ENCODE results near the gene IGFBP3. TPM values are rescaled to one million over a fixed set of nuclear protein-coding genes. Genes with fewer than 3 reads are reported as not detected.

IGFBP3 gene
- total RNA-seq, 1 experiment from 2014 or later = 4.1 TPM

- no peaks in the 10 kb centered on the region for H3K9me2 ChIP-seq (ENCODE audit: insufficient read depth)
- BruUV-seq (replicated peaks) = no TSS peak
- peak overlapping the region; percentile 56 for H2AFZ ChIP-seq (ENCODE audit: low read depth, low read length, poor library complexity, severe bottlenecking)
- ATAC-seq (peak; percentile 90), DNase-seq (ENCODE audit: low read depth, low spot score) (no peak)
- no peak overlapping the region for H3K27ac ChIP-seq (ENCODE audit: low read depth, low read length)
- RAD21 ChIA-PET (ENCODE audit: low non-redundant PET in 1 of 2, low total read pairs in 2 of 2, uncharacterized antibody in 2 of 2, unreplicated experiment in 2 of 2) = no interaction called here
- no peaks in the 10 kb centered on the region for H4K20me1 ChIP-seq (ENCODE audit: insufficient read depth)
- CTCF ChIA-PET = interaction anchor here (0.6 to 1.1 kb wide), 2 partner anchors 15 to 20 kb away, joined by 4 to 5 read pairs; no protein-coding TSS in a partner anchor
- intact Hi-C loops (cut with micrococcal nuclease) = no loop called here
- no peaks in the 10 kb centered on the region for H3K79me2 ChIP-seq (ENCODE audit: insufficient read depth, low read length)
- POLR2A ChIA-PET = no interaction called here
- no peak overlapping the region for H3K9ac ChIP-seq (ENCODE audit: low read length)
- no peak overlapping the region for H3K4me3 ChIP-seq (replicated peaks in 1 of 2; ENCODE audit: low read depth in 1 of 2, low read length in 2 of 2)
- no peaks in the 10 kb centered on the region for H3K4me1 ChIP-seq (ENCODE audit: control insufficient read depth in 1 of 2, insufficient read depth in 2 of 2, low read length in 2 of 2)
- H3K36me3 ChIP-seq (ENCODE audit: control insufficient read depth in 1 of 2, insufficient read depth in 2 of 2, low read length in 2 of 2) = no peaks in the 10 kb centered on the region
- H3K9me3 ChIP-seq (ENCODE audit: control insufficient read depth in 1 of 2, insufficient read depth in 1 of 2, low read depth in 1 of 2, low read length in 2 of 2) = no peaks in the 10 kb centered on the region
- H3K4me2 ChIP-seq (ENCODE audit: low read length) = no peak overlapping the region
- TF ChIP-seq RAD21 (IDR thresholded peaks at IDR 0.05; ENCODE audit: low read depth) = peak; percentile 39
- TF ChIP-seq ATF3 (IDR thresholded peaks at IDR 0.05) = no peak
- peak; percentile 8 to 65 (median 54); a peak in 4 of 6 replicates for TF ChIP-seq CTCF (IDR thresholded peaks at IDR 0.05 in 2 of 3, conservative IDR thresholded peaks at IDR 0.05 in 1 of 3; ENCODE audit: borderline replicate concordance in 1 of 3, insufficient read depth in 1 of 3, low read depth in 2 of 3, low read length in 2 of 3)
- no peaks in the 10 kb centered on the region for H3K27me3 ChIP-seq (ENCODE audit: insufficient read depth, low read length)
Observed at GRCh38 chr7:45938626-45939302, 17.7 kb upstream of the IGFBP3 start.

GRCh38 chr7:45937862-45938261 is 16.8 kb upstream of the IGFBP3 start:
- Histone ChIP-seq H3K9ac (ENCODE audit: low read length) (no peak overlapping the region), H3K9me3 (ENCODE audit: control insufficient read depth in 1 of 2, insufficient read depth in 1 of 2, low read depth in 1 of 2, low read length in 2 of 2) (no peaks in the 10 kb centered on the region), H3K9me2 (ENCODE audit: insufficient read depth) (no peaks in the 10 kb centered on the region), H3K36me3 (ENCODE audit: control insufficient read depth in 1 of 2, insufficient read depth in 2 of 2, low read length in 2 of 2) (no peaks in the 10 kb centered on the region), H3K4me2 (ENCODE audit: low read length) (no peak overlapping the region), H3K27me3 (ENCODE audit: insufficient read depth, low read length) (no peaks in the 10 kb centered on the region), H3K27ac (ENCODE audit: low read depth, low read length) (no peak overlapping the region), H3K4me1 (ENCODE audit: control insufficient read depth in 1 of 2, insufficient read depth in 2 of 2, low read length in 2 of 2) (no peaks in the 10 kb centered on the region), H3K79me2 (ENCODE audit: insufficient read depth, low read length) (no peaks in the 10 kb centered on the region), H2AFZ (ENCODE audit: low read depth, low read length, poor library complexity, severe bottlenecking) (no peak overlapping the region), H4K20me1 (ENCODE audit: insufficient read depth) (no peaks in the 10 kb centered on the region), H3K4me3 (replicated peaks in 1 of 2; ENCODE audit: low read depth in 1 of 2, low read length in 2 of 2) (no peak overlapping the region)
- TF ChIP-seq POLR2A (IDR thresholded peaks at IDR 0.05; ENCODE audit: borderline replicate concordance, extremely low read depth, insufficient read depth, insufficient read length) (no peak), SIN3A (IDR thresholded peaks at IDR 0.05; ENCODE audit: low read depth) (no peak), EZH2 (IDR thresholded peaks at IDR 0.05) (no peak), EZH2phosphoT487 (IDR thresholded peaks at IDR 0.05; ENCODE audit: borderline replicate concordance) (no peak), CBX3 (IDR thresholded peaks at IDR 0.05; ENCODE audit: low read depth) (no peak), ZNF274 (IDR thresholded peaks at IDR 0.05; ENCODE audit: low read depth, low read length) (no peak)
- intact Hi-C loops (cut with micrococcal nuclease) = no loop called here
- POLR2A ChIA-PET = no interaction called here
- CTCF ChIA-PET = interaction anchor here (1.0 to 1.1 kb wide), 2 partner anchors 14 to 19 kb away, joined by 3 to 5 read pairs; no protein-coding TSS in a partner anchor
- BruUV-seq (replicated peaks) = no TSS peak
- ATAC-seq = no peak
- DNase-seq (ENCODE audit: low read depth, low spot score) = no peak
- RAD21 ChIA-PET (ENCODE audit: low non-redundant PET in 1 of 2, low total read pairs in 2 of 2, uncharacterized antibody in 2 of 2, unreplicated experiment in 2 of 2) = no interaction called here

All from HCT116 (cell line).